ENCODE data around the gene SMARCAL1. TPM values are rescaled to one million over a fixed set of nuclear protein-coding genes. Genes with fewer than 3 reads are reported as not detected.
A peak's percentile ranks its signal among the peaks of the same experiment; 100 is the strongest.

The SMARCAL1 gene
- total and polyA plus RNA-seq, 9 of the 15 experiments (the other 6 are each of a cell fraction or from before 2014, with no cell fraction given): 8.2 to 27.9 (median 12.4) TPM

- TF ChIP-seq ZNF431 (CRISPR knock-in tag; IDR thresholded peaks at IDR 0.05): peak; percentile 54; the same call in 1 of the 2 replicates
- no peak for TF ChIP-seq ZNF551 (CRISPR knock-in tag; IDR thresholded peaks at IDR 0.05)
- TF ChIP-seq NCOR1 (IDR thresholded peaks at IDR 0.05): no peak
- TF ChIP-seq ZNF384 (IDR thresholded peaks at IDR 0.05; ENCODE audit: low read depth, low read length): no peak
- no peak for TF ChIP-seq RBBP5 (IDR thresholded peaks at IDR 0.05; ENCODE audit: borderline replicate concordance, insufficient read depth, low read length, poor library complexity, severe bottlenecking)
- TF ChIP-seq PURB (CRISPR knock-in tag; IDR thresholded peaks at IDR 0.05; ENCODE audit: low read depth): no peak
- TF ChIP-seq PHB2 (IDR thresholded peaks at IDR 0.05; ENCODE audit: low read depth): no peak
- no peak for TF ChIP-seq SREBF2 (CRISPR knock-in tag; IDR thresholded peaks at IDR 0.05)
- no peak for TF ChIP-seq NFE2 (IDR thresholded peaks at IDR 0.05; ENCODE audit: low read depth)
- no peak for TF ChIP-seq BCLAF1 (IDR thresholded peaks at IDR 0.05; ENCODE audit: borderline replicate concordance in 1 of 2, control insufficient read depth in 1 of 2, low read depth in 2 of 2, low read length in 1 of 2)
- no peak for TF ChIP-seq LARP7 (IDR thresholded peaks at IDR 0.05)
- TF ChIP-seq ETS1 (conservative IDR thresholded peaks at IDR 0.05; ENCODE audit: control insufficient read depth, low read depth, low read length): no peak; the same call in 1 of the 2 replicates
- no peak for TF ChIP-seq RREB1 (CRISPR knock-in tag; IDR thresholded peaks at IDR 0.05)
- TF ChIP-seq CBFB (CRISPR knock-in tag; IDR thresholded peaks at IDR 0.05): no peak
- no peak for TF ChIP-seq MAFK (IDR thresholded peaks at IDR 0.05; ENCODE audit: low read length)
- TF ChIP-seq ELK3 (CRISPR knock-in tag; IDR thresholded peaks at IDR 0.05): no peak
Observed at GRCh38 chr2:216371721-216372702, 40.3 kb upstream of the SMARCAL1 start, which contains the start of gene MARCHF4 (continued).

All from K562 (cell line).